K562 treated with DMSO at 1 percent for 12 hours (cell line): ENCODE measurements around the gene SCAF11. TPM values are rescaled to one million over a fixed set of nuclear protein-coding genes. Genes with fewer than 3 reads are reported as not detected.

ENCODE experiments used
- total RNA-seq: library from RNA; unstranded; fragments of 300-600 nt; gene quantifications from 2 replicates; pipeline ENCODE4 v1.2.3, GENCODE V29; 2022; ENCODE audit not compliant: insufficient read depth

The SCAF11 gene
- total RNA-seq: 17.6 and 45.4 TPM in 2 replicates

GRCh38 chr12:45990468-45991283, at the start of gene SCAF11:
TSS of gene SCAF11 (minus strand) at chr12:45990574. CDS start at chr12:45964167, 26,407 bp downstream.

